ENCODE results near the gene MYH9.

DNA sequence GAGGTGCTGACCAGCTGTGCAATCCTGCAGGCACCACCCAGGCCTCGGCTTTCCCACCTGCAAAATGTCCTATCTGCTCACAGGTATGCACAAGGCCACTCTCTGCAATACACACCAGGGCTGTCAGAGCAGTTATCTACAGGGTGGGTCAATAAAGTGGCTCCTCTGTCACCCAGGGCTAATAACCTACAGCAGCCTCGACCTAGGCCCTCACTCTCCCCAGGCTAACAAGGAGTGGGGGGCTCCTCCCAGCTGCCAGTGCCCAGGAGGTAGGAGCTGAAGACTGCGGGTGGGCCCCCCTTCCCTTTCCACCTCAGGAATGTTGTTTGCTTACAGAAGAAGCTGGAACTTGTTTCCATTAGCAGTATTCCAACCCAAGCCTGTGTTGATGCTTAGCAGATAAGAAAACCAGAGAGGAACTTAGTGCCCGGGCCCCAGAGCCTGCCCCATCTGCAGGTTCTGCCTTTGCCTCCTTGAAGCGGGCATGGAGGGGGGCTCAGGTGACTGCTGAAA, 26.8 kb downstream of the MYH9 start:
- TF ChIP-seq, protein P1, sequence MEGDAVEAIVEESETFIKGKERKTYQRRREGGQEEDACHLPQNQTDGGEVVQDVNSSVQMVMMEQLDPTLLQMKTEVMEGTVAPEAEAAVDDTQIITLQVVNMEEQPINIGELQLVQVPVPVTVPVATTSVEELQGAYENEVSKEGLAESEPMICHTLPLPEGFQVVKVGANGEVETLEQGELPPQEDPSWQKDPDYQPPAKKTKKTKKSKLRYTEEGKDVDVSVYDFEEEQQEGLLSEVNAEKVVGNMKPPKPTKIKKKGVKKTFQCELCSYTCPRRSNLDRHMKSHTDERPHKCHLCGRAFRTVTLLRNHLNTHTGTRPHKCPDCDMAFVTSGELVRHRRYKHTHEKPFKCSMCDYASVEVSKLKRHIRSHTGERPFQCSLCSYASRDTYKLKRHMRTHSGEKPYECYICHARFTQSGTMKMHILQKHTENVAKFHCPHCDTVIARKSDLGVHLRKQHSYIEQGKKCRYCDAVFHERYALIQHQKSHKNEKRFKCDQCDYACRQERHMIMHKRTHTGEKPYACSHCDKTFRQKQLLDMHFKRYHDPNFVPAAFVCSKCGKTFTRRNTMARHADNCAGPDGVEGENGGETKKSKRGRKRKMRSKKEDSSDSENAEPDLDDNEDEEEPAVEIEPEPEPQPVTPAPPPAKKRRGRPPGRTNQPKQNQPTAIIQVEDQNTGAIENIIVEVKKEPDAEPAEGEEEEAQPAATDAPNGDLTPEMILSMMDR (IDR thresholded peaks at IDR 0.05) = no peak
- no peak for TF ChIP-seq POLR2A (IDR thresholded peaks at IDR 0.05)
